Measurements from ENCODE around the gene ZNF787. TPM values are rescaled to one million over a fixed set of nuclear protein-coding genes. Genes with fewer than 3 reads are reported as not detected.

Gene ZNF787
- total and polyA plus RNA-seq, 2 donors (not counting 1 experiment from before 2014, with no cell fraction given) = 2.6 to 28.7 TPM

DNA sequence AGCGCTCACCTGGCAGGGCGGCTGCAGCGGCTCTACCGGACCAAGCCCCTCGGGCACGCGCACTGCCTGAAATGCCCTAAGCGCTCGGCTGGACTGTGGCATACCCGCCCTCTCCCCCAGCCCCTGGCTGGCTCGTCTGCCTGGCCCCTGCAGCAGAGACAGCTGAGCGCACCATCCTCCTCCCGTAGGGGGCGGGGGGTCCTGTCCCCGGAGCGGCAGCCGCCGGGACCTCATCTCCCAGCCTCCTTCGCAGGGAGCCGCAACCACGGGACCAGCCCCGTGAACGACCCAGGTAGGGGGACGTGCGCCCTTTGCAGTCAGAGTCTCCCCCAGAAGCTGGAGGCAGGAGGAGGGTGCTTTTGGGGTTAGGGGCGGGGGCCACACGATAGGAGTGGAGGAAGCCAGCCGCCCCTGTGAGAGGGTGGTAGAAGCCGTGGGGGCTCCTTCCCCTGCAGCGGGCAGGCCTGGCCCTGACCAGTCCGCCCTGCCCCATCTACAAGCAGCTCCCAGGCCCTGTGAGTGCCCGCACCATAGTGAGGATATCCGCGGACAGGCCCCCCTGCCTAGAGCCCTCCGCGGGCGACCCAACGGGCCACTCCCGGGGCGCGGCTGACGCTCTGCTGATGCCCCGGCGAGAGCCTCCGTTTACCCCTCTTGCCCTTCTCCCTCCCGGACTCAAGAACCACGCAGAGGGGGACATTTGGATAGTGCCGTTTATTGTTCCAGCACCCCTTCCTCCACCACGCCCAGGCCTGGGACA lies 34.2 kb downstream of the ZNF787 start:
- H3K36me3 ChIP-seq (ENCODE audit: control insufficient read depth, insufficient read depth, low read length) = peaks cover 4% of the 10 kb centered on the region
- no peaks in the 10 kb centered on the region for H3K9me3 ChIP-seq (ENCODE audit: control insufficient read depth, insufficient read depth, low read depth, low read length)
- no peak for DNase-seq (ENCODE audit: low read depth in 2 of 2)
- H3K27me3 ChIP-seq (ENCODE audit: control insufficient read depth, insufficient read depth, low read length) = no peaks in the 10 kb centered on the region
- no peaks in the 10 kb centered on the region for H3K4me1 ChIP-seq (ENCODE audit: control insufficient read depth, extremely low read depth, insufficient read depth, low read length)
- no peak overlapping the region for H2AFZ ChIP-seq (ENCODE audit: low read length)
- no peak overlapping the region for H3K4me3 ChIP-seq (replicated peaks in 1 of 4; ENCODE audit: control extremely low read depth in 1 of 4, insufficient read depth in 1 of 4, low read depth in 3 of 4, low read length in 4 of 4)
- H3K4me2 ChIP-seq (ENCODE audit: extremely low read depth, insufficient read depth, low read length) = no peak overlapping the region
- no peak for TF ChIP-seq EZH2 (IDR thresholded peaks at IDR 0.05; ENCODE audit: low read length, missing control alignments)
- TF ChIP-seq, protein P1, sequence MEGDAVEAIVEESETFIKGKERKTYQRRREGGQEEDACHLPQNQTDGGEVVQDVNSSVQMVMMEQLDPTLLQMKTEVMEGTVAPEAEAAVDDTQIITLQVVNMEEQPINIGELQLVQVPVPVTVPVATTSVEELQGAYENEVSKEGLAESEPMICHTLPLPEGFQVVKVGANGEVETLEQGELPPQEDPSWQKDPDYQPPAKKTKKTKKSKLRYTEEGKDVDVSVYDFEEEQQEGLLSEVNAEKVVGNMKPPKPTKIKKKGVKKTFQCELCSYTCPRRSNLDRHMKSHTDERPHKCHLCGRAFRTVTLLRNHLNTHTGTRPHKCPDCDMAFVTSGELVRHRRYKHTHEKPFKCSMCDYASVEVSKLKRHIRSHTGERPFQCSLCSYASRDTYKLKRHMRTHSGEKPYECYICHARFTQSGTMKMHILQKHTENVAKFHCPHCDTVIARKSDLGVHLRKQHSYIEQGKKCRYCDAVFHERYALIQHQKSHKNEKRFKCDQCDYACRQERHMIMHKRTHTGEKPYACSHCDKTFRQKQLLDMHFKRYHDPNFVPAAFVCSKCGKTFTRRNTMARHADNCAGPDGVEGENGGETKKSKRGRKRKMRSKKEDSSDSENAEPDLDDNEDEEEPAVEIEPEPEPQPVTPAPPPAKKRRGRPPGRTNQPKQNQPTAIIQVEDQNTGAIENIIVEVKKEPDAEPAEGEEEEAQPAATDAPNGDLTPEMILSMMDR (conservative IDR thresholded peaks at IDR 0.05 in 1 of 2, IDR thresholded peaks at IDR 0.05 in 1 of 2; ENCODE audit: low read depth in 1 of 2, low read length in 2 of 2) = no peak
- H3K27ac ChIP-seq (ENCODE audit: insufficient read depth, low read length) = no peak overlapping the region
- peaks cover 19% of the 10 kb centered on the region for H3K79me2 ChIP-seq (ENCODE audit: control insufficient read depth, insufficient read depth, low read length)
- H4K20me1 ChIP-seq (ENCODE audit: control insufficient read depth, extremely low read depth, insufficient read depth, low read length) = no peaks in the 10 kb centered on the region
- no peak overlapping the region for H3K9ac ChIP-seq (ENCODE audit: insufficient read depth, low read length)

DNA sequence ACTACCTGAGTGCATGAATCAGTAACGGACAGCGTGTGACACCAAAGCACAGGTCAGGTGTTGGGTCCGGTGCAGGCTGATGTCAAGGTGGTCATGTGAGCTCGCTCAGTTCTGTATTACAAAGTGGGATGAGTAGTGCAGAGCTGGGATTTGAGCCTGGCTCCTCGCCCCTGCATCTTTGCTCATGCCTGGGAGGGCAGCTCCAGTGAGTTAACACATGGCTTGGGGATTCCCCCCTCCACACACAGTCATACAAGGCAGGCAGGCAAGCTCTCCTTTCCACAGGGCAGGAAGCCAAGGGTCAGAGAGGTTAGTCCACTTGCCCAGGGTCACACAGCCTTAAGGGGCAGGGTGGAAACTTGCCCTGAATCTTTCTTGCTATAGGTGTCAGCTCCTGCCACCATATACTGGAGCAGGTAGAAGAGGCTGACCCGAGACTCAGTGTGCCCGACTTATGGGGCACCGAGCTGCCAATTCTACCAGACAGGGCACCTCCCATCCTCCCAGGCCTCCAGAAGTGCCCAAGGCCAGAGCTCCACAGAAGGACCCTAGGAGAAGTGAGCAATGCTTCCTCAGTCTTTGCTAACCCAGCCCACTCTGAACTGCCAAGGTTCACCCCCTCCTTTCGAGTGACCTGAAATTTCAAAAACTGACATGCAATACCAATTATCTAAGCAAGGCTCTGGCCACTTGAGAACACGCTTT lies 35.4 kb downstream of the ZNF787 start:
- TF ChIP-seq, protein P1 (conservative IDR thresholded peaks at IDR 0.05 in 1 of 2, IDR thresholded peaks at IDR 0.05 in 1 of 2; ENCODE audit: low read depth in 1 of 2, low read length in 2 of 2) = no peak
- TF ChIP-seq EZH2 (IDR thresholded peaks at IDR 0.05; ENCODE audit: low read length, missing control alignments) = no peak
- no peak overlapping the region for H3K4me2 ChIP-seq (ENCODE audit: extremely low read depth, insufficient read depth, low read length)
- no peak overlapping the region for H3K4me3 ChIP-seq (replicated peaks in 1 of 4; ENCODE audit: control extremely low read depth in 1 of 4, insufficient read depth in 1 of 4, low read depth in 3 of 4, low read length in 4 of 4)
- H2AFZ ChIP-seq (ENCODE audit: low read length) = no peak overlapping the region
- no peak overlapping the region for H3K9ac ChIP-seq (ENCODE audit: insufficient read depth, low read length)
- peaks cover 2% of the 10 kb centered on the region for H3K4me1 ChIP-seq (ENCODE audit: control insufficient read depth, extremely low read depth, insufficient read depth, low read length)
- no peaks in the 10 kb centered on the region for H3K9me3 ChIP-seq (ENCODE audit: control insufficient read depth, insufficient read depth, low read depth, low read length)
- H4K20me1 ChIP-seq (ENCODE audit: control insufficient read depth, extremely low read depth, insufficient read depth, low read length) = no peaks in the 10 kb centered on the region
- no peaks in the 10 kb centered on the region for H3K27me3 ChIP-seq (ENCODE audit: control insufficient read depth, insufficient read depth, low read length)
- H3K36me3 ChIP-seq (ENCODE audit: control insufficient read depth, insufficient read depth, low read length) = peaks cover 4% of the 10 kb centered on the region
- no peak overlapping the region for H3K27ac ChIP-seq (ENCODE audit: insufficient read depth, low read length)
- H3K79me2 ChIP-seq (ENCODE audit: control insufficient read depth, insufficient read depth, low read length) = peaks cover 11% of the 10 kb centered on the region
- no peak for DNase-seq (ENCODE audit: low read depth in 2 of 2)

DNA sequence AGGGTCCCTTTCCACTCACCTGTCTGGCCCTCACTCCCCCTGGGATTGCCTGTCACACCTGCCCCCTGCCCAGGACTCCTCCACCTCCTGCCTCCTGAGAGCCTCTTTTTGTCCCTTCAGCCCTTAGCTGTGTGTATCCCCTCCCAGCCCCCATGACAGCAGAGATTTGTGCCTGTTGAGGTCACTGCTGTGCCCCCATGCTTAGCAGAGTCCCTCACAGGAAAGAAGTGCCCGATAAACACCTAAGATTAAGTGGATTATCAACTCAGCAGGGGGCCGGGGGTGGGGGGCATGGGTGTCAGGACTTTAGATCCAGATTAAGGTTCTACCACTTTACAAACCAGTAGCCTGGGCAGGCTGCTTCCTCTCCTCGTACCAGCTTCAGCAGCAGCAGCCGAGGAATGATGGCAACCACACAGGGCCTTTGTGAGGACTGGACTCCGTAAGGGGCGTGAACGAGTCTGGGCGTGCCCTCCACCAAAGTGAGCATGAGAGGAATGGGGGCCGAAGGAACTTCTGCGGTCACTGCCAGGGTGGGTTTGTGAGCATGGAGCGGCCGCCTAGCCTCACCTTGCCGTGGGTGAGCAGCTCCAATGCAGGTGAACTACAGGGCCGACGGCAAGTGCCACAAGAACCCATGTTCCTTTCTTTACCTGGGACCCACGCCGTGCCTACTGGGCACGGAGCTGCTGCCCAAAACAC lies 36.1 kb downstream of the ZNF787 start:
- DNase-seq (ENCODE audit: low read depth in 2 of 2) = no peak
- H3K4me1 ChIP-seq (ENCODE audit: control insufficient read depth, extremely low read depth, insufficient read depth, low read length) = peaks cover 2% of the 10 kb centered on the region
- H3K4me2 ChIP-seq (ENCODE audit: extremely low read depth, insufficient read depth, low read length) = no peak overlapping the region
- no peaks in the 10 kb centered on the region for H3K27me3 ChIP-seq (ENCODE audit: control insufficient read depth, insufficient read depth, low read length)
- peaks cover 7% of the 10 kb centered on the region for H3K79me2 ChIP-seq (ENCODE audit: control insufficient read depth, insufficient read depth, low read length)
- H3K27ac ChIP-seq (ENCODE audit: insufficient read depth, low read length) = no peak overlapping the region
- H3K9ac ChIP-seq (ENCODE audit: insufficient read depth, low read length) = no peak overlapping the region
- H3K9me3 ChIP-seq (ENCODE audit: control insufficient read depth, insufficient read depth, low read depth, low read length) = no peaks in the 10 kb centered on the region
- no peak for TF ChIP-seq EZH2 (IDR thresholded peaks at IDR 0.05; ENCODE audit: low read length, missing control alignments)
- TF ChIP-seq, protein P1 (conservative IDR thresholded peaks at IDR 0.05 in 1 of 2, IDR thresholded peaks at IDR 0.05 in 1 of 2; ENCODE audit: low read depth in 1 of 2, low read length in 2 of 2) = no peak
- peaks cover 4% of the 10 kb centered on the region for H3K36me3 ChIP-seq (ENCODE audit: control insufficient read depth, insufficient read depth, low read length)
- no peak overlapping the region for H3K4me3 ChIP-seq (replicated peaks in 1 of 4; ENCODE audit: control extremely low read depth in 1 of 4, insufficient read depth in 1 of 4, low read depth in 3 of 4, low read length in 4 of 4)
- H2AFZ ChIP-seq (ENCODE audit: low read length) = no peak overlapping the region
- H4K20me1 ChIP-seq (ENCODE audit: control insufficient read depth, extremely low read depth, insufficient read depth, low read length) = no peaks in the 10 kb centered on the region

Data from fibroblast of lung (primary cell).